SIG-M5 treated with dmso at 0.1 percent for 504 hours (cell line): ENCODE data around the gene GNPDA1.
"Not testable (repeated sequence)": the region's sequence is repeated elsewhere in the genome, so short reads cannot be mapped to it uniquely, and the experiment has no call there.

ENCODE experiments used
- DNase-seq: peaks from one replicate; lab custom pipeline; 2025; ENCODE audit not compliant: unreplicated experiment; lab: John Stamatoyannopoulos, UW

GNPDA1 gene

GRCh38 chr5:142012792-142013388 is at the start of gene GNPDA1:
Gene GNPDA1 (minus strand): TSS chr5:142013027. CDS start chr5:142012035, 992 bp downstream.
- peak; percentile 55 for DNase-seq

DNA sequence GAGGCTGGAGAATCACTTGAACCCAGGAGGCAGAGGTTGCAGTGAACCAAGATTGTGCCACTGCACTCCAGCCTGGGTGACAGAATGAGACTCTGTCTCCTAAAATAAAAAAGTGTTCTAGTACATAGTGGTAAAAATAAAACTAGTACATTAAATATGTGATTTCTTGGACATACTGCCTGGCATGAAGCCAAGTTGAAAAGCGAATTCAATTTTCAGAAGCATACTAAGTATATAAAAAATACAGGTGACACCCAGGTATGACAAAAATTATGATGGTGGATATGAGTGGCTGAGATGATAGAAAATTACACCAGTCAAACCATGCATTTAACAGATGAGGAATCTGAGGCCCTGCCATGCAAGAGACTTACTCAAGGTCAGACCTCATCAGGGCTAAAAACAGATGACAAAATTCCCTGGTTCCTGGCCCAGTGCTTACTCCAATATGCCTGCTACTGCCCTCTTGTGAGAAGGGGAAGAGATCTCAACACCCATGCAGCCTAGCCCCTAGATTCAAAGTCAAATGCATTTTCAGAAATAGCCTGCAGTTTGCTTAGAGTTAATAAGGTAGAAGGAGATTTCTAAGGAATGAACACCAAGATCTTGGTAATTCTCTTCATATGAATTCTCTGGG is 46.6 kb upstream of the GNPDA1 start:
- peak; percentile 5 for DNase-seq

- DNase-seq, result no peak
Observed at GRCh38 chr5:142057697-142058056, 44.9 kb upstream of the GNPDA1 start.

DNA sequence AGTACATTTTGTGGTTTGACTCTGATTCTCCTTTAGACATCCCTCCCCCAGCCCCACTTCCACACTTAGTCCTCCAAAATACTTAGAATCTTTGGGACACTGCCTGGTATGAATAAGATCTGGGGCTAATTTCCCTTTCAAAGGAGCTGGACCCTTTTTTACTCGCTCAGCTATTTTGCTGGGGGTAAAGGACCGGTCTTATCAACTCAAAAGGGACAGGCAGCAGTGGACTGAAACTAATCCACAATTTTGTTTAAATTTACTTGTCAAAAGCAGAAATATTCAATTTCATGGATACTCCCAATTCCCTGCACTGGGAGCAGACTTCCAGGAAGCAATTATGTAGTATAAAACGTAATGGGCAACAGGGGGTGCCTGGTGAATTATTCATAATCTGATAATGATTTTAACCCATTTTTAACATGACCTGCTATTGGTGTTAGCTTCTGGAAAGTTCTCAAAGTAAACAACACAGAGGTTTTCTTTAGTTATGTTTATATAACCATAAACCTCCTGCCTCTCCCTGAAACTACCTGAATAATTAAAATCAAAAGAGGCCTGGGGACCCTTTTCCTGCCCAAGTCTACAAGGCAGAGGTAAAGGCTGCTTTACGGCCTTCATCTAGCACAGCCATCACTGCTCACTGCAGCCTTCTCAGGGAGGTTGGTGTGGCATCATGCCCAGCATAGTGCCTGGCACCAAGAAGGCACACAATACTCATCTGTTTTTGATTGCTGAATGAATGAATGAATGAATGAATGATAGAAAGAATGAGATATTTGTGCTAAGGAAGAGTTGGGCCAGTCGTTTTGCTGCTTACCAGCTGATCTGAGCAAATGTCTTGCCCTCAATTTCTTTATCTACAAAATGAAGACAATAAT is 44.2 kb upstream of the GNPDA1 start:
- DNase-seq, result no peak

- DNase-seq, result no peak
Observed at GRCh38 chr5:142055301-142055700, 42.5 kb upstream of the GNPDA1 start.

GRCh38 chr5:142053426-142054151 is 40.8 kb upstream of the GNPDA1 start:
- DNase-seq, result peak; percentile 92

GRCh38 chr5:142052026-142052425 is 39.2 kb upstream of the GNPDA1 start:
- not testable (repeated sequence) for DNase-seq

DNA sequence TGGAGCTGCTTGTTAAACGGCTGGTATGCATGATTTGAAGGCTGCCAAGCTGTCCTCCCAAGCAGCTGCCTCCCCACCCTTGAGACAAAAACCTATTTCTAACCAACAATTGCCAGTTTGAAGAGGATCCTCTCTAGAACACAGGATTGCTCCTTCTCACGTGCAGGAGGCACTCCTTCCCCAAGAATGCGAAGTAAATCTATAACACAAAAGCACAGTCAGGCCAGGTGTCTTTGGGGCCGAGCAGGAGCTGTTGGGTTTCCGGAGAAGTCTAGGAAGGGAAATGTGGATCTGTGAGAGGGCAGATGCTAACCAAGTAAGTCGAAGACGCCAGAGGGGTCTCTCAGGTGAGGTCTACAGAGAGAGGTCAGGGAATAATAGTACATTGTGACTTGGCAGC is 35.4 kb upstream of the GNPDA1 start:
- no peak for DNase-seq

- DNase-seq, result peak; percentile 54
Observed at GRCh38 chr5:142046191-142046590, 33.4 kb upstream of the GNPDA1 start.

DNA sequence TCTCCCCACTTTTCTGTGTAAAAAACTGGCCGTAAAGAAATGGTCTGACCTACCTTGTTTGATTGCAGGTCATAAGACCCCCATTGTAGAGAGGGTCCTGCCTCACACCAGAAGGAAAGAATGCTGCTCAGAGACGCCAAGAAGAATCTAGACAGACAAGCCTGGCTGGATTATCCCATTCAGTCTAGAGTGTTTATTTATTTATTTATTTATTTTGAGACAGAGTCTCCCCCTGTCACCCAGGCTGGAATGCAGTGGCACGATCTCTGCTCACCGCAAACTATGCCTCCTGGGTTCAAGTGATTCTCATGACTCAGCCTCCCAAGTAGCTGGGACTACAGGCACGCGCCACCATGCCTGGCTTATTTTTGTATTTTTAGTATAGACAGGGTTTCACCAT is 28.1 kb upstream of the GNPDA1 start:
- DNase-seq, result not testable (repeated sequence)

DNA sequence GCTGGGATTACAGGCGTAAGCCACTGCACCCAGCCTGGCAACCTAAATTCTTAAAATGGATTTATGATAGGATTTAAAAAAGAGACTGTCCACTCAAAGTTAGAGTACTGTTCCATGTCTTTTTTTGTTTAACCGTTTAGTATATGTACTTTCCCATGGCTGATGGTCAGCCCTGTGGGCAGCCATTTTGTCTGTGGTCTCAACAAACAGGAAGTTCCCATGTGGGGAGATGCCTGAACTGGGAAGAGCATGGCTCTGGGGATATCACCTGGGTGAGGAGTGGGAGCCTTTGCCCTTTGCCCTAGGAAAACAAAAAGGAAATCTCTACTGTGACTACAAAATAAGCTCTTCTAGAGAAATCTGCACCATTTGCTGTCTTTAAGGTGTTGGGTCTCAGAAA is 27.5 kb upstream of the GNPDA1 start:
- no peak for DNase-seq

DNA sequence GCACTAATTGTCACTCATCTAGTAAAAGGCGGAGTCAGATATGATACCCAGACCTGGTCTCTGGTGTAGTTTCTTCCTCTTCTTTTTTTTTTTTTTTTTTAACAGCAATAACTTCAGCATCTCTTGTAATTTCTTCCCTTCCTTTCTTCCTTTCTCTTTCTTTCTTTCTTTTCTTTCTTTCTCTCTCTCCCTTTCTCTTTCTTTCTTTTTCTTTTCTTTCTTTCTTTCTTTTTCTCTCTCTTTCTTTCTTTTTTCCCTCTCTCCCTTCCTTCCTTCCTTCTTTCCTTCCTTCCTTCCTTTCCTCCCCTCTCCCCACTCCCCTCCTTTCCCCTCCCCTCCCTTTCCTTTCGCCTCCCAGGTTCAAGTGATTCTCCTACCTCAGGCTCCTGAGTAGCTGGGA is 25.9 kb upstream of the GNPDA1 start:
- DNase-seq, result no peak

DNA sequence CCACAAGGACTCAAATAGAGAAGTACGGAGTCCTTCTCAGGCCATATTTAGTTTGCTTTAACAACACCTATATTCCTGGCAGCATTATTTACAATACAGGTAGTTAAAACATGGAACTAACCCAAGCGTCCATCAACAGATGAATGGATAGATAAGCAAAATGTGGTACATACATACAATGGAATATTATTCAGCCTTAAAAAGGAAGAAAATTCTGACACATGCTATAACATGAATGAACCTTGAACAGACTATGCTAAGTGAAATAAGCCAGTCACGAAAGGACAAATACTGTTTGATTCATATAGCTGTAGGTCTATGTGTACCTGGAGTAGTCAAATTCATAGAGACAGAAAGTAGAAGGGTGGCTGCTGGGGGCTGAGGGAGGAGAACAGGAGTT is 24.8 kb upstream of the GNPDA1 start:
- not testable (repeated sequence) for DNase-seq

- no peak for DNase-seq
Observed at GRCh38 chr5:142036918-142037317, 24.1 kb upstream of the GNPDA1 start.

GRCh38 chr5:142034994-142035393 is 22.2 kb upstream of the GNPDA1 start:
- no peak for DNase-seq

GRCh38 chr5:142033632-142034567 is 21.1 kb upstream of the GNPDA1 start:
- DNase-seq, result not testable (repeated sequence)

- no peak for DNase-seq
Observed at GRCh38 chr5:142032747-142033631, 20.2 kb upstream of the GNPDA1 start.

- DNase-seq, result no peak
Observed at GRCh38 chr5:142032150-142032549, 19.3 kb upstream of the GNPDA1 start.

GRCh38 chr5:142025637-142026036 is 12.8 kb upstream of the GNPDA1 start:
- no peak for DNase-seq
